Cardiac fibroblast (primary cell): ENCODE results near the gene HIF3A.

Experiments
- DNase-seq, 2 donors: peaks; one replicate each; pipeline versions ENCODE4 v3.0.0 to v3.0.0-alpha.2; 2010; ENCODE audit warnings: low read depth in 2 of 2
- H3K4me3 ChIP-seq, 2 donors: replicated peaks in 1 of 2; 1 replicate in 1 of 2; 2 replicates in 1 of 2; pipeline ENCODE4 v1.5.1; 2011; ENCODE audit warnings: low read depth in 2 of 2, low read length in 2 of 2, mild to moderate bottlenecking in 2 of 2, moderate library complexity in 1 of 2
- TF ChIP-seq, protein P1 (sequence below): IDR thresholded peaks from one replicate; pipeline ENCODE4 v1.5.1; 2011; ENCODE audit warnings: low read depth, mild to moderate bottlenecking, low read length, inconsistent platforms

The HIF3A gene

DNA sequence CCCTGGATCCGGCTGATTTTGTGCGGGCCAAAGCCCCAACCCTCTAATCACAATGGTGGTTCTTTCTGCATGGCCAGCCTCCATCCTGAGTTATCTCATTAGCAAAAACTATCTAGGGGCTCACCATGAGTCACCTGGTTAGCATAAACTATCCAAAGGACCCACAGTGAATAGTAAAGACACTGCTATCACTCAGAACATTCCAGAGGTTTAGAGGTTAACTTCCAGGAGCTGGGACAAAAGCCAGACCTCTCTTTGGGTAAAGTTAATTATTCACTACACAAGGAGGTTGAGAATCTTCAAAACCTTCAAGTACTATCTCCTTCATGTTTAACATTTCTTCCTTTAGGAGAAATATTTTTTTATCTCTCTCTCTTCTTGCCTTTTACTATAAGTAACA lies 31.2 kb downstream of the HIF3A start:
- TF ChIP-seq, protein P1, sequence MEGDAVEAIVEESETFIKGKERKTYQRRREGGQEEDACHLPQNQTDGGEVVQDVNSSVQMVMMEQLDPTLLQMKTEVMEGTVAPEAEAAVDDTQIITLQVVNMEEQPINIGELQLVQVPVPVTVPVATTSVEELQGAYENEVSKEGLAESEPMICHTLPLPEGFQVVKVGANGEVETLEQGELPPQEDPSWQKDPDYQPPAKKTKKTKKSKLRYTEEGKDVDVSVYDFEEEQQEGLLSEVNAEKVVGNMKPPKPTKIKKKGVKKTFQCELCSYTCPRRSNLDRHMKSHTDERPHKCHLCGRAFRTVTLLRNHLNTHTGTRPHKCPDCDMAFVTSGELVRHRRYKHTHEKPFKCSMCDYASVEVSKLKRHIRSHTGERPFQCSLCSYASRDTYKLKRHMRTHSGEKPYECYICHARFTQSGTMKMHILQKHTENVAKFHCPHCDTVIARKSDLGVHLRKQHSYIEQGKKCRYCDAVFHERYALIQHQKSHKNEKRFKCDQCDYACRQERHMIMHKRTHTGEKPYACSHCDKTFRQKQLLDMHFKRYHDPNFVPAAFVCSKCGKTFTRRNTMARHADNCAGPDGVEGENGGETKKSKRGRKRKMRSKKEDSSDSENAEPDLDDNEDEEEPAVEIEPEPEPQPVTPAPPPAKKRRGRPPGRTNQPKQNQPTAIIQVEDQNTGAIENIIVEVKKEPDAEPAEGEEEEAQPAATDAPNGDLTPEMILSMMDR: no peak
- no peak overlapping the region for H3K4me3 ChIP-seq
- no peak for DNase-seq

DNA sequence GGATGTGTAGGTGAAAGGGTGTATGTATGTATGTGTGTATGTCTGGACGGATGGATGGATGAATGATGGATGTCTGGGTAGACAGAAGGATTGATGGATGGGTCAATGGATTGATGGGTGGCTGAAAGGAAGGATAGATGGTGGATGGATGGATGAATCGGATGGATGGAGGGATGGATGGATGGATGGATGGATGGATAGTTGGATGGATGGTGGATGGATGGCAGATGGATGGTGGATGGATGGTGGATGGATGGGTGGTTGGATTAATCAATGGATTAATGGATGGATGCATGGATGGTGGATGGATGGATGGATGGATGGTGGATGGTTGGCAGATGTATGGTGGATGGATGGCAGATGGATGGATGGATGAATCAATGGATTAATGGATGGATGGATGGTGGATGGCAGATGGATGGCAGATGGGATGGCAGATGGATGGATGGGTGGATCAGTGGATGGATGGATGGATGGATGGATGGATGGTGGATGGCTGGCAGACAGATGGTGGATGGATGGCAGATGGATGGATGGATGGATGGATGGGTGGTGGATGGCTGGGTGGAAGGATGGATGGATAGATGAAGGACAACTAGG lies 33.6 kb downstream of the HIF3A start:
- no peak for DNase-seq
- H3K4me3 ChIP-seq: no peak overlapping the region
- TF ChIP-seq, protein P1: no peak

DNA sequence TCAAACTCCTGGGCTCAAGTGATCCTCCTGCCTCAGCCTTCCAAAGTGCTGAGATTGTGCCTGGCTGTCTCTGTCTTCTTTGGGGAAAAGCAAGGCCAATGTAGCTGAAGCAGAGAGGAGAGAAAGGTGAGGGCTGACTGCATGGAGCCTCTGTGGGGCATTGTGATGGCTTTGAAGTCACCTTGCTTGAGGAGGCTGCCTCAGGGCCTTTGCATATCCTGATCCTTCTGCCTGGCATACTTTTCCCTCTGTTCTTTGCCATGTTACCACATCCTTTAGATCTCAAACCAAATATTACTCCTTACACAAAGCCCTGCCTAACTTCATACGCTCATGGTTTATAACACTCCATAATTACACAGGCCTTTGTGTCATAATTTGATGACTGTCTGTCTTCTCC lies 40.6 kb downstream of the HIF3A start:
- H3K4me3 ChIP-seq: no peak overlapping the region
- no peak for DNase-seq
- TF ChIP-seq, protein P1: no peak

DNA sequence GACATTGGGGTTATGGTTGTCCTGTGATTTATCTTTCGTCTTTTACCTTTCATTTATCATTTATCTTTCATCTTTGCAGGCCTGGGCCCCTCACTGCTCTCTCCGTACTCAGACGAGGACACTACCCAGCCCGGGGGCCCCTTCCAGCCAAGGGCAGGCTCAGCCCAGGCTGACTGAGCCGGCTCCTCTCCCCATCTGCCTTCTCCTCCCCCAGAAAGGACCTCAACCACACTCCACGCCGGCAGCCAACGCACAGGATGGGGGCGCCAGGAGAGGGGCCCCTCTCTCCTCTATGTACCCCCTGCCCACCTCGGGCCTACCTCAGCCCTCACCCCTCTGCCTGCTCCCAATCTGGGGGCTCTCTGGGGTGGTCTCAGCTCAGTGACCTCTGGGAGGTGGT lies 42.6 kb downstream of the HIF3A start:
- TF ChIP-seq, protein P1: no peak
- H3K4me3 ChIP-seq: no peak overlapping the region
- no peak for DNase-seq

DNA sequence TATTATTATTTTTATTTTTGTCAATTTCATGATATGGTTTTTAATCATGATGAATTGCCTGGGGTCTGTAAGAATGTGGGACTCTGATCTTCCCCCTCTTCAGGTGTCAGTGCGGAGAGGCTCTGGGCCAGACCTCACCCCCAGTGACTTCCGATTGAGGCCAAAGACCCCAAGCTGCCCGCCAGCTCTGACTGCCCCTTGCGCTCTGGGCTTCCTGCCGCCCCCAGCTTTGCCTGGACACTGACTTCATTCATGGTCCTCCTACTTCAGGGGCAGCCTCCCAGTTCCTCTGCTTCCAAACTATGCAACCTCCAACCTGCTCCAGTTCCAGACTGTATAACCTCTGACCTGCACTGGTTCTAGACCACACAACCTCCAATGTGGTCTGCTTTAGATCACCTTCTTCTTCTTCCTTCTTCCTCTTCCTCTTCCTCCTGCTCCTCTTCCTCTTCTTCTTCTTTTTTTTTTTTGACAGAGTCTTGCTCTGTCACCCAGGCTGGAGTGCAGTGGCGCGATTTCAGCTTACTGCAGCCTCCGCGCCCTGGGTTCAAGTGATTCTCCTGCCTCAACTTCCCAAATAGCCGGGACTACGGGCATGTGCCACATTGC lies 43.3 kb downstream of the HIF3A start:
- DNase-seq: no peak

DNA sequence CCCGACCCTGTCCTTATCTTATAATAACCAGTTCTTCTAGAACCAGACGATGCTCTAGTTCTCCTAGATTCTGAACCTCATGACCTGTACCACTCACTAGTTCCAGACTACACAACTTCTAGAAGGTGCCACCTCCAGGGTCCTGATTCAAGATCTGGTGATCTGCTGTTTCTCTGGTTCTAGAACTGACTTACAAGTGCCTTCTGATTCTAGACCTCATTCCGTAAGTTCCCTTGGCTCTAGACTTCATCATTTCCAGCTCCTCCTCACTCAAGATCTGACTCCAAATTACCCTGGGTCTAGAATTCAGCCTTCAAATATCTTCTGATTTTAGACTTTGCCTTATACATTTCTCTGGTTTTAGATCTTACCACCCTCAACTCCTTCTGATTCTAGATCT lies 45.1 kb downstream of the HIF3A start:
- no peak for DNase-seq
- H3K4me3 ChIP-seq: no peak overlapping the region
- TF ChIP-seq, protein P1: no peak

More for the DNA sequence above, 43.3 kb downstream of the HIF3A start:
- H3K4me3 ChIP-seq: no peak overlapping the region
- TF ChIP-seq, protein P1: no peak

DNA sequence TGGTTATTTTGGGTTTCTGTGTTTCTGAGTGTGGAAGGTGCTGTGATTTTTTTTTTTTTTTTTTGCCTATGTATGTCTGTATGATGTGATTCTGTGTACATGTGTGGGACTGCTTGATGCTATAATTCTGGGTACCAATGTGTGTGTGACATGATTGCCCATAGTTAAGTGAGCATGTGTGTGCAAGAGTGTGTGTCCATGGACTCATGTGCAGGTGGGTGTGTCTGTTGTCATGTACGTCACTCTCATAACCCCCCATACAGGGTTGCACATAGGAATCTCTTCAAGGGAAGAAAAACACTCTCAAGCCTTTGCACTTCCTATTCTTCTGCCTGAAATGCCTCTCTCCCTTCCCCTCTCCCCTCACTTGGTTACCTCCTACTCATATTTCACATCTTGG lies 47.5 kb downstream of the HIF3A start:
- TF ChIP-seq, protein P1: no peak
- no peak overlapping the region for H3K4me3 ChIP-seq
- no peak for DNase-seq
